DMS 273 treated with DMSO at 0.1 percent for 48 hours (cell line): ENCODE results near the gene PMF1.

Source experiments
- DNase-seq: peaks from one replicate; lab custom pipeline; 2025; lab: John Stamatoyannopoulos, UW

Gene PMF1

GRCh38 chr1:156266051-156266450 lies 53.2 kb downstream of the PMF1 start:
- DNase-seq: no peak

DNA sequence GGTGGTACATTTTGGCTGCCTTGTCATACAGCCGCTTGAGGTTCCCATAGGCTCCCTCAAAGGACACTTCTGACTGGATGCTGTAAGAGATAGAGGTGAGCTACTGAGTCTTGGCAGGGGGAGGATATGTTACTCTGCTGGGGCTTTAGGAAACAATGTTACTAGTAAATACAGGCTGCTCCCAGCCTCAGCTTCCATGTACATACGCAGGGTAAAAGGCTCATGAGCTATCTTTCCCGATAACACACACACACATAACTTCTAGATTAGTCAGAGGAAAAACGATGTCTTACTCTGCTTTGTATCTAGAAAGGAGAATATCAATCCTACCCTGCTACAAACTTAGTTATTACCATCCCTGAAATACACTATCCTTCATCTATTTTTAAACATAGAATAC lies 55.5 kb downstream of the PMF1 start:
- no peak for DNase-seq

- no peak for DNase-seq
Observed at GRCh38 chr1:156270314-156270713, 57.5 kb downstream of the PMF1 start.

DNA sequence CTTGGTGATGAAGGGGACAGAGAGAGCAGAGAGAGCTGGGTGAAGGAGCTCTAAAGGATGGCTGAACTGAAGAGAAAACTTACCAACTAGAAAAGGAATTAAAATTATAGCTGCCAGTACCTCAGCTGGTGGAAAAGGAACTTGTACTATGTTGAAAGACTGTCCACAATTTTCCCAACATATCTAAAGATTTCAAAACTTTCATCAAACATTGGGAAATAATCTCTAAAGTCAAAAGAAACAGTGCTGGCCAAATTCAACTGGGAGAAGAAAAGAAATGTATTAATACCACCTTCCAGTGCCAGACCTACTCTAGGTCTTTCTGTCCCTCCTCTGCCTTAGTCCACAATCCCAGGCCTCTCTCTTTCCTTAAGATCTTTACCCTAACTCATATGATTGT lies 63.7 kb downstream of the PMF1 start:
- DNase-seq: no peak

GRCh38 chr1:156276966-156277381 lies 64.2 kb downstream of the PMF1 start:
- DNase-seq: no peak

DNA sequence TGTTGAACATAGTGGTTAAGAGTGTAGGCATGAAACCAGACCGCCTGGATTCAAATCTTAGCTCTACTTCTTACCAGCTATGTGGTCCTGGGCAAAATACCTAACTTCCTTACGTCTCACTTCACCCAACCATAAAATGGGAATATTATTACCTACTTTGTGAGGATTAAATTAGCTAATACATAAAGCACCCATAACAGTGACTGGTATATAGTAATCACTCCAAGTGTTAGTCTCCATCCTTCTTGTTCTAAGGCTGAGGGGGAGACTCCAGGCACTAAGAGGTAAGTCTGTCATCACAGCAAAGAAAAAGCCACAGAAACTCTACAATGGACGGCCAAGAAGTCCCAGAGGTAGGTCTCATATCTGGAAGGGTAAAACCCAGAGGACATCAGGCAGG lies 67.0 kb downstream of the PMF1 start:
- no peak for DNase-seq

DNA sequence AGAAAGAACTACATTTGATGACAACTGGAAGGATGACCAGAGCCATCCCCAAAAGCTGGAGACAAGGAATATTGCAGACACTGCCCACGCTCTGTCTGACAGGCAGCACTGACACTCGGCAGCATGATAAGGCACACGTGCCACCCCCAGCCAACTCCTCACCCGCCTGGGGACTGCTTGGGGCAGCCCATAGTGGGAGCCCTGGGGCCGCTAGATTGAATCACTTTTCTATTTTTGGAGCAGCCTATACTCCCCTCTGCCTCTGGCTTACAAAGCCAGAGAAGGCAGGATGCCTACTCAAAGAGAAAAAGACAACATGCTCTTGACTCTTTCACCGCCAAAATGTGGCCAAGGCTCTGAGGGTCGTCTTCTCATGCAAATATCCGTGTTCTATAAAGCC lies 68.5 kb downstream of the PMF1 start:
- DNase-seq: no peak

DNA sequence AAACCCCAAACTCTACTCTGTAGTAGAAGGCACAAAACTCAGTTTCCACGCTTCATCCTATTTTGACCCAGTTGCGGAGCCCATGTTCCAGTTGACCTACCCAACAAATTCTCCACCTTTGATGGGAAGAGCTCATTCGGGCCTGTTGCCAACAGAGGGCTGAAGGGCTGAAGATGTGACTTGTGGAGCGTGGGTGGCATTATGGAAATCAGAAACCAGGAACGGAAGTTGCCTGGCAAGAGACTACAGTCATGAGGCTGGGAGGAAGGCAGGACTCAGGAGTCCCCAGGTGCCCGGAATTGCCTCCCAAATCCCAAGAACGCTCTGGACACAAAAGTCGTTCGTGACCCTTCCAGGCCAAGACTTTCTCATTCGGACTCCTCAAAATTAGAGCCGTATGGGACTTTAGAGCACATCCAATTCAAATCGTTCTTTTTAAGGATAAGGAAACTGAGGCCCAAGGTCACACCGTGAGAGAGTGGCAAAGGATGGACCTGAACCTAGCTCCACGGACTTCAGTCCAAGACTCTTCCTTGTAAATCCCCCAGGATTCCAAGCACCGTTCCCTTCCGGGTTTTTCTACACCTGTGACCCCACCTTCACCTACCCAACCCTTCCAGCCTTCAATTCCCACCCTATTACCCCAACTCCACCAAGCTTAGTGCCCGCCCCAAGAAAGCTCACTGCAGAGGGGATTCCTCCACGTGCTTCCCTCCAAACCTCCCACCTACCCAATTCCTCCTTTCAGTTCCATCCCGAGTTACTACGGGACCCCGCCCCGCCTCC lies 69.1 kb downstream of the PMF1 start:
- peak; percentile 12 for DNase-seq

- peak; percentile 98 for DNase-seq
Observed at GRCh38 chr1:156282479-156283222, 69.8 kb downstream of the PMF1 start, which contains the start of gene SMG5. TSS of gene SMG5 (minus strand) at chr1:156282825. CDS start at chr1:156282680, 145 bp downstream.

- DNase-seq: no peak
Observed at GRCh38 chr1:156283521-156283920, 70.7 kb downstream of the PMF1 start.

DNA sequence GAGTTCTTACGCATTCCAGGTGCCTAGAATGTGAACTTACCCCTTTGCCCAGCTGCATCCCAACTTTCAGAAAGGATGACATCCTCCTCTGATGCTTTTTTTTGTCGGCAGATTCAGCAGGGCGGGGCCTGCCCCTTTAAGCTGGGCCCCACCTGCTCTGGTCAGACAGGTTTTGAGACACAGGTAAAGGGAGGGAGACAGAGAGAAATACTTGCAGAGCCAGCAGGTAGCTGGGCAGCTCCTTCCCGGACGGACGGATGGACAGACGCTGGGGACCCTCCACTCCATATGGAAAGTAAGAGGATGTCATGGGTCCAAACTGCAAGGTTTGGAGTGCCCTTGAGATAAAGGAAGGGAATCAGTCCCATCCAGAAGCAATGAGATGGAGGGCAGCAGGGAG lies 71.3 kb downstream of the PMF1 start, which contains the start of gene TMEM79:
TMEM79 (plus strand) TSS at position 214 of the 400 bp plus-strand sequence. CDS start 902 bp downstream, outside the sequence.
- DNase-seq: no peak

DNA sequence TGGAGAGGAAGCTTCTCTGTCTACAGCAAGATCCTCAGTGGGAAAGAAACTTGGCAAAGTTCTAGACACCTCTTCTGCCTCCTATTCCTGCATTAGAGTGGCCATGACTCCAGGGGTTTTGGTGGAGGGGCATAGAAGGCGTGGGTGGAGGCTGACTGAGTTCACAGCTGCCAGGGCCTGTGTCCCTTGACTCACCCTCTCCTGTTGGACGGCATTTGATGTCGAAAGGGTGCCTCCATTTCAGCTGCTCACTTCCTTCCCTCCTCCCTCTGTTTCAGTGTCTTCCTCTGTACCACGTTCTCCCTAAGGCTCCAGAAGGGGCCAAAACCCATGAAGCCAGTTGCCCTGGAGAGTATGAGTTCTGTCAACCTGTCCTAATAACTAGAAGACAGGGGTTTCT lies 72.0 kb downstream of the PMF1 start:
- no peak for DNase-seq

DNA sequence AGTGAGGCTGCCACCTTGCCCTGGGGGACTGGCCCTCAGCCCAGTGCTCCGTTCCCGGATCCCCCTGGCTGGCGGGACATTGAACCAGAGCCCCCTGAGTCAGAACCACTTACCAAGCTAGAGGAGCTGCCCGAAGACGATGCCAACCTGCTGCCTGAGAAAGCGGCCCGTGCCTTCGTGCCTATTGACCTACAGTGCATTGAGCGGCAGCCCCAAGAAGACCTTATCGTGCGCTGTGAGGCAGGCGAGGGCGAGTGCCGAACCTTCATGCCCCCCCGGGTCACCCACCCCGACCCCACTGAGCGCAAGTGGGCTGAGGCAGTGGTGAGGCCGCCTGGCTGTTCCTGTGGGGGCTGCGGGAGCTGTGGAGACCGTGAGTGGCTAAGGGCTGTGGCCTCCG lies 72.6 kb downstream of the PMF1 start:
- DNase-seq: no peak

DNA sequence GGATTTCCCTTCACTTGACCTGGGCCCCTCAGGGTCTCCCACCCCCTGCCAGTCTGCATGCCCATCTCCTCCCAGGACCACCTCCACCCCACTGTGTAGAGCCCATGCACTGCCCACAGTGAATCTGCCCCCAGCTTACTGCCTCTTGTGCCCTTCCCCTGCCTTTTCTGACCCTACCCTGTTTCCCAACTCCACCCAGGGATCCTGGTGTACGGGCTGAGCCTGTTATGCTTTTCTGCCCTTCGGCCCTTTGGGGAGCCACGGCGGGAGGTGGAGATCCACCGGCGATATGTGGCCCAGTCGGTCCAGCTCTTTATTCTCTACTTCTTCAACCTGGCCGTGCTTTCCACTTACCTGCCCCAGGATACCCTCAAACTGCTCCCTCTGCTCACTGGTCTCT lies 73.3 kb downstream of the PMF1 start:
- DNase-seq: no peak
